ENCODE measurements around the gene CCDC69.
"Not testable (repeated sequence)": the region's sequence is repeated elsewhere in the genome, so short reads cannot be mapped to it uniquely, and the experiment has no call there.

CCDC69 gene

DNA sequence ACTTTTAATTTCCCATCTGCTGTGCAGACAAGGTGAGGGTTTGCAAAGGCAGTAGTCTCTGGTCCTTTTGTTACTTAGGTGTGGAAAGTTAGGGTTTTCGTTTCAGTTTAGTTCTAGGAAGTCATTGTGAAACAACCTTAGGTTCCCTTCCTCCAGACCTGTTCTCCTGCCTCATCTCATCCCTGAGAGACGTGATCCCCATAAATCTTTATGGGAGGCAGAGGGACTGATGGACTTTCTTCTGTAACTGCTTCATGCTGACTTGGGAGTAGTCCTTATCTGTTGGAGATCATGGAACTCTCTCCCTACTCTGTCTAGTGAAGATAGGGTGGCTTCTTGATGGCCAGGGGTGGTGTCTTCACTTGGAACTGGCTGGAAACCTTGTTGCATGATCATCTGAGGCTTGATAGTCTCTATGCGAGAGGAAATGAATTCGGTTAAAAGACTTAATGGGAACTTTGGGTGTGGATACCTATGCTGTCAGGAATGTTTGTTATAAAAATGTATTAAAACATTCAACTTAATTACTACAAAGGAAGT is 21.9 kb upstream of the CCDC69 start:
- no peak for DNase-seq (ENCODE audit: low read depth)

DNA sequence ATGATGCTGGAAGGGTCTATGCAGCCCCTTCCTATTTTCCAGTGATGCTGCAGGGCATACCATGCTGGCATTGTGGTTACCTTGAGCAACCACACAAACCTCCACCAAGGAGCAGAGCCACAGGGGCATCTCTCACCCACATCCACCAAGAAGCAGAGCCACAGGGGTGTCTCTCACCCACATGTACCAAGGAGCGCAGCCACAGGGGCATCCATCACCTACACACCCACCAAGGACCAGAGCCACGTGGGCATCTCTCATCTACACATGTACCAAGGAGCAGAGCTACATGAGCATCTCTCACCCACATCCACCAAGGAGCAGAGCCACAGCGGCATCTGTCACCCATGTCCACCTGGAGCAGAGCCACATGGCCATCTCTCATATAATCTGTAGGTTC is 20.3 kb upstream of the CCDC69 start:
- no peak for DNase-seq (ENCODE audit: low read depth)

DNA sequence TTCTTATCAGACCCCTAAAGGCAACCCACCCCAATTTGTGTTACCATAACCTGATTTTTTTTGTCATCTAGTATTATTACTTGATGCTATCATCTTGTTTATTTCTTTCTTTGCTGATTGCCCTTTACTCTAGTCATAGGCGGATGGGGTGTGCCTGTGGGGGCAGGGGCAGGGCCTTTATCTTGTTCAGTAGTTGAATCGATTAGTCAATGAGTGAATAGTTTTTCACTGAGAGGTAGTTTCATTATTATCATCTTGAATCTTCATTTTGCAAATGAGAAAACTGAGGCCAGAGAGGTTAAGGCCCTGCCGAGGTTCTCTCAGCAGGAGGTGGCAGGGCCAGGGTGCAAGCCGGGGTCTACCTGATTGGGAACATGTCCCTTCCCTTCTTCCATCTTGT is 19.7 kb upstream of the CCDC69 start:
- no peak for DNase-seq (ENCODE audit: low read depth)

DNA sequence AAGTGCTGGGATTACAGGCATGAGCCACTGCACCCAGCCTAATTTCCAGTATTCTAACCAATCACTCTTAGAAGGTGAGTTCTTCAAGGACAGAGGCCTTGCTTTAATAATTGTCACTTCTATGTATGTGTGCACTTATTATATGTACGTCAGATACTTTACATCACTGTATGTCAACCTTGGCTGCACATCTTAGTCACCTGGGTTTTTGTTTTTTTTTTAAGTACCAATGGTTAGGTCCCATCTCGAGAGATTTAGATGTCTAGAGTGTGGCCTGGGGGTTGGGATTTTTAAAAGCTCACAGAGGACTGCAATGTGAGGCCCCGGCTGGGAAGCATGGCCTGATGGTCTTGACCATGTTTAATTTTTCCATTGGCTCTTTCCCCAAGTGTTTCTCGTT is 19.2 kb upstream of the CCDC69 start:
- no peak for DNase-seq (ENCODE audit: low read depth)

DNA sequence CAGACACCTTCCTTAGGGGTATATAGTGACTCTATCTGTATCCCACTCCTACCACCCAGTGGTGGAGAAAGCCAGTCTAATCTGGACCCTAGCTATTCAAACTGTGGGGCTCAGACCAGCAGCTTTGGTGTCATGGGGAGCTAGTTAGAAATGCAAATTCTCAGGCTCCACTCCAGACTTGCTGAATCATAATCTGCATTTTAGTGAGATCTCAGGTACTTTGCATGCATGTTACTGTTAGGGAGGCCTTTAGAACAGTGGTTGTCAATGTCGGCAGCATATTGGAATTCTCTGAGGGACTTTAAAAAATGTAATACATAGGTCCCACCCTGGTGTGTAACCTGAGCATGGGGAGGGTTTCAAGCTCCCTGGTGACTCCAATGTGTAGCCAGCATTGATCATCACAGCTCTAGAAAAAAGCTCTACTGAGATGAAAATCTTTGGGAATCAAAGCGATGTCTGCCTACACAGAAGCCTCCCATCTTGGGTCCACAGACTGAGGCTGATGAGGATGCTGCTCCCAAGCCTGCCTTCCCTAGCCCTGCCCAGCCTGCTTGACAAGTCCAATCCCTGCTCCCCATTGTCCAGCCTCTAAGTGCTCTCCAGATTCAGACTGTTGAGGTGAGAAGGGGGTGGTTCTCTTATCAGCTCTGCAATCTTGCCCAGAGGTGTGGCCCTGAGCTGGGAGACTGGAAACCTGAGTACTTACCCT is 17.2 kb upstream of the CCDC69 start:
- no peak for DNase-seq (ENCODE audit: low read depth)

DNA sequence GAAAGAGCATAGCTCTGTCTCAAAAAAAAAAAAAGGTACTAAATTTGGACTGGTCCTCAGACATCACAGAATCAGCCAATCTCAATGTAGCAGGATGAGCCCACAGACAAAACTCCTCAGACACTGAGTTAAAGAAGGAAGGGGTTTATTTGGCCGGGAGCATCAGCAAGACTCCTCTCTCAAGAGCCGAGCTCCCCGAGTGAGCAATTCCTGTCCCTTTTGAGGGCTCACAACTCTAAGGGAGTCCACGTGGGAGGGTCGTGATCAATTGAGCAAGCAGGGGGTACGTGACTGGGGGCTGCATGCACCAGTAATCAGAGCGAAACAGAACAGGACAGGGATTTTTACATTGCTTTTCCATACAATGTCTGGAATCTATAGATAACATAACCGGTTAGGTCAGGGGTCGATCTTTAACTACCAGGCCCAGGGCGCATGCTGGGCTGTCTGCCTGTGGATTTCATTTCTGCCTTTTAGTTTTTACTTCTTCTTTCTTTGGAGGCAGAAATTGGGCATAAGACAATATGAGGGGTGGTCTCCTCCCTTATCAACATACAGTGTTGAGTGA is 16.5 kb upstream of the CCDC69 start:
- not testable (repeated sequence) for DNase-seq (ENCODE audit: low read depth)

DNA sequence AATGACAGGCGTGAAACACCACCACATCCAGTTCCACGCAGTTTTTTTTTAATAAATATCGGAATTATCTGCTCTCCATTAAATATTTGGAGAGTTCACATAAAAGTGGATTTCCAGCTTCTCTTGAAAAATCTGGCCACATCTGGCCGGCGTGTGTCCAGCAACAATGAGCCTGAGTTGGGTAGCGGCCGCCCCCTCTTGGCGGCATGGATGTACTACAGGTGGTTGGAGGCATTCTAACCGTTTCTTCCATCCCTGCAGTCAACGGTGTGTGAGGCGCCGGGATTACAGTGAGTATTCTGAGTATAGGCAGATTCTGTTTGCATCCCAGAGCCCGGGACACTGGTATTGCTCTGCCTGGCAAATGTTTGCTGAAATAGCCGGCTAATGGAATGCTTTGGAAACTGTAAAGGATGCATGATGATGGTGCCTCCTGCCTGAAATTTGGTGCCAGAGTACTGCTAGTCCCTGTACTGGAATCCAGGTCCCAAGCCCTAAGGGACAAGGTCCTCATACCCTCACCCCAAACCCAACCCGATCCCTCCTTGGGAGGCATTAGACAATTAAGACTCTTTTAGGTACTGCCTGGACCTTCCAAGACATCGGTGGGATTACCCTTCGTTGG is 15.5 kb upstream of the CCDC69 start:
- DNase-seq (ENCODE audit: low read depth), result peak; percentile 46

DNA sequence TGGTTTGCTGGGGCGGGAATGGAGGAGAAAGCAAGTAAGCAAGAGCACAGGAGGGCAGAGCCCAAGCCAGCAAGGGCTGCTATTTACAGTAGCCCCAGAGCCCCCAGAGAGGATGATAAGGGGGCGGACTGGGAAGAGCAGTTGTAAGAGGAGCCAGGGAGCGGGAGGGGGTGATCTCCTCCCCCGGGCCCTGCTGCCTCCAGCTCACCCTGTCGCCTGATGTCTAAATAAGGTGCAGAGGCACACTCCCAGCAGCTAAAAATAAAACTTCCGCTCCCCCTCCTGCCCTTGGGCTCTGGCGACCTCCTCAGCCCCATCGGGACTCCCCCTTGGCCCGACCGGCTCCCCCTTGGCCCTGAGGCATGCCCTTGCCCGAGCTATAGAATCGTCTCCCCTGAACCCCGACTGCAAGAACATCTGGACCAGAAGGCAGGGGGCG is 14.4 kb upstream of the CCDC69 start:
- DNase-seq (ENCODE audit: low read depth), result no peak

DNA sequence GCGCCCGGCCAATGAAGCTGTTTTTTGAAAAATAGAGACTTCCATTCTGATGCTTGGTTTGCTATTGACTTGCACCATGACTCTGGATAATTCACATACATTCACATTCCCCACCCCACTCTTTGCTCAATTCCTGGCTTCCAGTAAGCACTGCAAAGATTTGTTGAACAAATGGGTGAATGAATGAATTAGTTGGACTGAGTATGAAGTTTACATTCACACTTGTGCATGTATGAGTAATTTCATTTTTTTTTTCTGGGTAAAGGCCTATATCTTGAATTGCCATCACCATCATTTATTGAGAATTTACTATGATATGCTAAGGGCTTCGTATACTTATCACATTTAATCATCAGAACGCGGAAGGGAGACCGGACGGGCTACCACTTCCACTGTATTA is 13.8 kb upstream of the CCDC69 start:
- no peak for DNase-seq (ENCODE audit: low read depth)

DNA sequence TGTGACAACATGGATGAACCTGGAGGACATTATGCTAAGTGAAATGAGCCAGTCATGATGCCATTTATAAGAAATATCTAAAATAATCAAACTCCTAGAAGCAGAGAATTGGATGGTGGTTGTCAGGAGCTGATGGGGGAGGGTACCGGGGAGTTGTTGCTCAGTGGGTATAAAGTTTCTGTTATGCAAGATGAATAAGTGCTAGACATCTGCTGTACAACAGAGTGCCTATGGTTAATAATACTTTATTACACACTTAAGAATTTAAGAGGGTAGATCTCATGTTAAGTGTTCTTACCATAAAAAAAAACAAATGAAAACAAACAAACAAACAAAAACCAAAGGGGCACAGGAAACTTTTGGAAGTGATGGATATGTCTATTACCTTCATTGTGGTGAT is 13.0 kb upstream of the CCDC69 start:
- DNase-seq (ENCODE audit: low read depth), result no peak

DNA sequence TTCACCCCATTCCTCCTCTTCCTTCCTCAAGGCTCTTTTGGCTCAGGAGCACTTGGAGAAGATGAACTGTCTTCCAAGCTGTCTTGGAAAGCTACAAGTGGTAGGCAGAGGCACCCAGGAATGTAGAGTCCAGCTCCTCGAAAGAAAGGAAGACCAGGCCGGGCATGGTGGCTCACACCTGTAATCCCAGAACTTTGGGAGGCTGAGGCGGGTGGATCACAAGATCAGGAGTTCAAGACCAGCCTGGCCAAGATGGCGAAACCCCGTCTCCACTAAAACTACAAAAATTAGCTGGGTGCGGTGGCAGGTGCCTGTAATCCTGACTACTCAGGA is 11.3 kb upstream of the CCDC69 start:
- not testable (repeated sequence) for DNase-seq (ENCODE audit: low read depth)

DNA sequence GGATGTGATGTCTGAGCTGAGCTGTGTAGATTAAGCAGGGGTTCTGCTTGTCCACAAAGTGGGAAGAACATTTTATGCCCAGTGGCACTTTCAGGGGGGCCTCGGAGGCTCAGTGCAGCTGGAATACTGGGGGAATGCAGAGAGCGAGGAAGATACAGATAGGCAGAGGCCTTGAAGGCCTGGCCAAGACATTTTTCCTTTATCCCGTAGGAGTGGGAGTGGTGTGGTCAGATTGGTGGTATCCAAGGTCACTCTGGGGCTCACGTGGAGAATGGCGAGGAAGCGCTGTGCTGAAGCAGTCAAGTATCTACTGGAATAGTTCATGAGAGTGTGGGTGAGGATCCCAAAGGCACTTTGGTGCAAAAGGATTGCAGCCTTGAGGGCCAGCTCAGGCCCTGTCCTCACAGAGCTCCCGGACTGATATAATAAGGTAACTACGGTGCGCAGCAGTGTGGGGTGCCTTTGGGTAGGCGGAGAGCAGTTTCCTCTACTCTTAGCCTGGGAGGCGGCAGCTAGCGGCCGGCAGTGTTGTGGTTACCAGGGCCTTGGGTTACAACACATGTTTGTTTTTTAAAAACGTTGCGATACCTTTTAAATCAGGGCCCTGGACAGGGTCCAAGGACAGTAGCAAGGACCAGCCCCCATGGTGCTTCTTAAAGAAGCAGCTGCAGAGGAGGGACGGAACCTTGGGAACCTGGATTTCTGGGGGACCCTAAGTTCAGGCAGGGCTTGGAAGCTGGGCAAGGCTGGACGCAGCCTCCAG is 10.8 kb upstream of the CCDC69 start:
- DNase-seq (ENCODE audit: low read depth), result peak; percentile 92

DNA sequence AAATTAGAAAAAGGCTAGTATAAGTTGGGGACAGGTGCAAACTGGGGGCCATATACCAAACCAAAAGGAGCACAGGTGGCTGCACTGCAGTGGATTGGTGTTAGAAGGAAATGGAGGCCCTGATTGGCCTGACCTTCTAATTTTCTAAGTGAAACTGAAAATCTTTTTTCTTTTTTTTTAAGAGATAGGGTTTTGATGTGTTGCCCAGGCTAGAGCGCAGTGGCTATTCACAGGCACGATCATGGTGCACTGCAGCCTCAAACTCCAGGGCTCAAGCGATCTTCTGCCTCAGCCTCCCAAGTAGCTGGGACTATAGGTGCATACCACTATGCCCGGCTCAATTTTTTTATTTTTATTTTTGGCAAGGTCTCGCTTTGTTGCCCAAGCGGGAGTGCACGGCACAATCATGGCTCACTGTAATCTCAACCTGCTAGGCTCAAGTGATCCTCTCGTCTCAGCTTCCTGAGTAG is 9.8 kb upstream of the CCDC69 start:
- DNase-seq (ENCODE audit: low read depth), result no peak

DNA sequence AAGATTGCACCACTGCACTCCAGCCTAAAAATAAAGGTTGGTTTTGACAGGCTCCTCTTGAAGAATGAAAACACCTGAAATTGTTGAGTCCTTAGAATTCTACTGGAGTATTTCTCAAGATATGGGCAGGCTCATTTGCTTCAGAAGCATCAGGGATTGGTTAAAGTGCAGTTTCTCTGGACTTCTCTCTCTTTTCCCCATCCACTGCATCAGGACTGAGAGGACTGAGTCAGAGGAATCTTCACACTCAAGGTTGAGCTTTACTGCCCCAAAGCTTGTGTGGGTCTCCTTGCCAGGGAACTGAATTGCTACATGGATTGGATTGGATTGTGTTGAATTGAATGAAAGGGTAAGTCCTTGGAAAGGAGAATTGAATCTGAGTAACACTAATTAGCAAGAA is 7.5 kb upstream of the CCDC69 start:
- no peak for DNase-seq (ENCODE audit: low read depth)

DNA sequence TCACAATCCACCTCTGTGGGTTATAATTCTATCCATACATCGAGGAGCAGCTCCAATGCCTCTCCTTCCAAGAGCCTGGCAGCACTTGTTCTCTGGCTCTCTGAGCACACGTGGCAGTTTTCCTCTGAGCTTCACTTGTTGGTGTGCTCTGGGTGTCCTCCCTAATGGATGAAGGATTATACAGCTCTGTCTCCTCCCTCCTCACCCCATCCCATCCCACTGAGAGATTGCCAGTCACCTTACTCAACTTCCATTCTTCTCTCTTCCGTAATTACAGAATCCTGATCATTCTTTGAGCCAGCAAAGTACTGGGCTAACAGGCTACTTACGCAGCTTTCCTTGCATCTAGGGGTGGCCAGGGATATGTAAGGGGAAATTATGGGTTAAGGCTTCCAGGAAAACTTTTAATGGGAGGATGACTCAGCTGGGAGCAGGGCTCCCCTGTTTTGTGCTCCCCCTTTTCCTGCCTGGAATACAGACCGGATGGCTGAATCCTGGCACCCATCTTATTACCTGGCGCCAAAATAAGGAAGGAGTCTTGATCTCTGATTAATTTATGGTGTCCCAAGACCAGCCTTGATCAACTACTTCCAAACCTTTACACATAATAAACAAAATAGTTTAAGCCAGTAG is 6.3 kb upstream of the CCDC69 start:
- no peak for DNase-seq (ENCODE audit: low read depth)

DNA sequence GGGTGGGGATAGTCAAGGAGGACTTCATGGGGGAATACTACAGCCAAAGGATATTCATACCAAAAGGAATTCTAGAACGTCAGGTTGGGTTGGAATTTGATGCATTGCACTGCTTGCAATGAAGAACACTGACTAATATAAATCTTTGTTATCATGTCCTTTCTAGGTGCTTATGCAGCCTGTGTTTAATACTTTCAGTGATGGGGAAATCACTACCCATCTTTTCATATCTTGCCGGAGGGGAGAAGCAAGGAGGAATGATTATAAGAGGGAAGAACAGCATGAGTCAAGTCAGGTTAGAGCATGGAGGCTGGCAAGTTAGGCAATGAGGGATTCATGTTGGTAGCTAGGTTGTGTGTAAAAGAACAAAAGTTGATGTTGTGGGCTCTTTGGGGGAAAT is 5.1 kb upstream of the CCDC69 start:
- no peak for DNase-seq (ENCODE audit: low read depth)

DNA sequence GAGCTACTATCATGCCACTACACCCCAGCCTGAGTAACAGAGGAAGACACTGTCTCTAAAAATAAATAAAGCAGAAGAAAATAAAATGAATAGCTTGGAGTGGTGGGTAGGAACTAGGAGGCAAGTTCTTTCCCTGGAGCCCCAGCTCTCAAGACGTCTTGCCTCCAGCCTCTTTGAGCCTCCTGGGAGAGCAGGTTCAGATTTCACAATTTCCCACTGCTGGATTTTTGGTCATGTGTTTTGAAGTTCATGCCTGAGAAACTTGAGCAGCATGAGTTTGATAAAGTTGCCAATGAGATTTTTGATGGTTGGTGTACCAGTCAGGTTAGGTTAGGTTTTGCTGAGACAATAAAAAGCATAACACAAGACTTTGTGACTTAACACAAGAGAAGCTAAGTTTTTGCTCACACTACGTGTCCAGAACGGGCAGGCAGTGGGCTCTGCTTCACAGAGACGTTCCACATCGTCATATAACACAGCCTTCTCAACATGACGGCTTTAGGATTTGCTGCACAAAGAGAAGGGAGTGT is 4.1 kb upstream of the CCDC69 start:
- DNase-seq (ENCODE audit: low read depth), result peak; percentile 46

DNA sequence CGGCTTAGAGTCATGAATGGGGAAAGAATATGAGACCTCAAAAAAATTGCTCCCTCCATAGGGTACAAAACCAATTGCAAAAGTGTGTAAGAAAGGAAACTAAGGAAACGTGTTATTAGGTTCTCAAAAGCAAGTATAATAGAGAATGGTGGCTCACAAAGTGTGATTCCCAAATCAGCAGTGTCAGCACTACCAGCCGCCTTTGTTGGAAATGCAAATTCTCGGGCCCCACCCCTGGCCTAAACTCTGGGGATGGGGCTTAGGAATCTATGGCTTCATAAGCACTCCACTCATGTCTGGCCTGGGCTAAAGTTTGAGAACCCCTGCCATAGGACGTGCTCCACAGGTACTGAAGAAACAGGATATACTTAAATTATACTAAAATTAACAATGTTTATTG is 1.6 kb upstream of the CCDC69 start:
- DNase-seq (ENCODE audit: low read depth), result no peak

DNA sequence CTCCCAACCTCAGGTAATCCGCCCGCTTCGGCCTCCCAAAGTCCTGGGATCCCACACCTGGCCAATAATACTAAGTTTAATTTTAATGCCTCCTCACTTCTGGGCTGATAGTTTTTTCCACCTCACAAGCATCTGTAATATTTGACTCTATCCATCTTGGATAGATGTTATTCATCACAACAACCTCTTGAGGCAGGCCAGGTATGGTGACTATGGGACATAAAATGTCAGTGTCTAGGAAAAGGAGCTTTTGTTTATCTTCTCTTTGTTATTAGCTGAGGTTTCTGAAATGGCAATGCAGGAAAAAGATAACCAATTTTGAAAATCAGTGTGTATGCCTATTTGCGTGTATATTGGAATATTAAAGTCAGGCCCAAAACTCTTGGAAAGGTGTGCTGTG is 1.2 kb upstream of the CCDC69 start:
- no peak for DNase-seq (ENCODE audit: low read depth)

DNA sequence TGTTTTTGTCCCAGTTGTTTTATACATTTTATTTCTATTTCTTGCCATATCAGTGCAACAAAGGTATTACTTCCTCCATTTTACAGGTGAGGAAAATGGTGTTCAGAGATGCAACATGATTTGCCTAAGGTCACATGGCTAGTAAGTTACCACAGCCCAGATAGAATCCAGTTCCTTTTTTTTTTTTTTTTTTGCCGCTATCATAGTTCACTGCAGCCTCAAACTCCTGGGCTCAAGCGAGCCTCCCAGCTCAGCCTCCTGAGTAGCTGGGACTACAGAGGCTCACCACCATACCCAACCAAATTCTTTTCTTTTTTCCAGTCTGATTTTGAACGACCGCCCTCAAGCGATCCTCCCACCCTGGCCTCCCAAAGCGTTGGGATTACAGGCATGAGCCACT is 480 bp upstream of the CCDC69 start:
- DNase-seq (ENCODE audit: low read depth), result no peak

DNA sequence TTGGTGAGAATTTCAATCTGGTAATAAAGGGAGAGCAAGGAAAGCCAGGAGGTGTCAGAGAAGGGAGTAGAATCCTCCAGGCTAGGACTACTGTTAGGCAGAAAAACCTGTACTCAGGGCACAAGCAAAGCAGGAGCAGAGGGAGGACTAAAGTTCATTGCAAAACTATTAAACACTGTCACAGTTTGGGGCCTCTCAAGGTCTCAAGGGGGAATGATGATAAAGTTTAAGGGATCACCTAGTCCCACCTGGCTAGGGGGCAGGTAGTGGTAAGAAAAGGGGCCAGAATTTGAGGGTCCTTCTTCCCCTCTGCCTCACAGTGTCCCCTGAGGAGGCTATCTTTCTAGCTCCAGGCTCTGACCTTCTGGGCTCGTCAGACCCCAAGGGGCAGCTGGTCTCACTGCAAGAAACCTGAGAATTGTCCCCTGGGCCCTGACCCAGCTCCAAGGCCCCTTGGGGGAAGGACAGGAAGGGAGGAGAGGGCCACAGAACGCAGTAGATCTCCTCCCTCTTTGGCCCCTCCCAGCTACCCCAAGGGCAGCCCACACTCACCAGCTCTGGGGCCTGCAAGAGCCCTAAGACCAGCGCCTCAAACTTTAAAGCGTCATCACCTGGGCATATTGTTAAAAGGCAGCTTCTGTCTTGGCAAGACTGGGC is 974 bp downstream of the CCDC69 start:
- DNase-seq (ENCODE audit: low read depth), result peak; percentile 14
